HepG2 (cell line): Measurements from ENCODE around the gene DAB1. TPM values are rescaled to one million over a fixed set of nuclear protein-coding genes. Genes with fewer than 3 reads are reported as not detected.

Experiments
- ATAC-seq: fragments of 200-7000 bp; cut with Tn5 transposase; 3 replicates; pipeline ENCODE4 v1.9.1; 2020; ENCODE audit warnings: mild to moderate bottlenecking, moderate library complexity
- BruUV-seq: library from RNA; stranded (reverse); fragments of 400-500 nt; replicated peaks from 2 replicates; lab custom pipeline; 2021; lab: Mats Ljungman, UMichigan
- CTCF ChIA-PET: fragments of 300-600 bp; formaldehyde crosslinking; extraction: SDS; loops from one replicate; lab custom pipeline; 2021; ENCODE audit warnings: low total read pairs, inconsistent platforms, low intra/inter-chr PET ratio; lab: Yijun Ruan, JAX
- POLR2A ChIA-PET: fragments of 350-600 bp; sonication (Branson Sonifier 250); formaldehyde crosslinking; loops from one replicate; lab custom pipeline; 2020; ENCODE audit warnings: antibody characterized with exemption, inconsistent platforms; lab: Yijun Ruan, JAX
- DNase-seq: peaks from one replicate; pipeline ENCODE4 v3.0.0-alpha.2; 2015; ENCODE audit warnings: low spot score
- FAIRE-seq: peaks from 3 replicates; lab custom pipeline; 2011; peaks lifted over from hg19 to GRCh38; lab: Jason Lieb, UNC
- H2AFZ ChIP-seq: one replicate; pipeline ENCODE4 v1.6.1; 2011; ENCODE audit warnings: low read length, inconsistent platforms
- H3K27ac ChIP-seq: fragments of 300-600 bp; 3 replicates; pipeline ENCODE4 v1.8.0; 2011; ENCODE audit warnings: mixed run types, mild to moderate bottlenecking, mixed read lengths, low read length, inconsistent platforms; ENCODE audit not compliant: insufficient read depth; ENCODE audit errors: extremely low read length
- H3K27me3 ChIP-seq, 2 experiments: fragments of 200-600 bp in 1 of 2; 2 replicates in 1 of 2; 3 replicates in 1 of 2; pipeline versions ENCODE4 v1.6.0 to v1.8.0; 2011; ENCODE audit warnings: low read length in 2 of 2, mild to moderate bottlenecking in 2 of 2, moderate library complexity in 2 of 2, inconsistent platforms in 1 of 2; ENCODE audit not compliant: insufficient read depth in 2 of 2, control insufficient read depth in 1 of 2
- H3K36me3 ChIP-seq, 2 experiments: fragments of 200-600 bp in 1 of 2; replicated peaks in 1 of 2; 2 replicates in 1 of 2; 3 replicates in 1 of 2; pipeline versions ENCODE4 v1.5.1 to v1.8.0; 2011; ENCODE audit warnings: low read length in 2 of 2, inconsistent platforms in 1 of 2; ENCODE audit not compliant: insufficient read depth in 2 of 2, control insufficient read depth in 1 of 2
- H3K4me1 ChIP-seq: 2 replicates; pipeline ENCODE4 v1.5.1; 2012; ENCODE audit warnings: low read length, inconsistent platforms; ENCODE audit not compliant: insufficient read depth
- H3K4me2 ChIP-seq: 2 replicates; pipeline ENCODE4 v1.6.0; 2011; ENCODE audit warnings: low read depth, low read length, inconsistent platforms
- H3K4me3 ChIP-seq, 3 experiments: fragments of 200-600 bp in 1 of 3; sonication (generic), shearing (Covaris generic) in 1 of 3; replicated peaks in 1 of 3; 2 replicates each; pipeline ENCODE4 v1.5.1; 2011 to 2016; ENCODE audit warnings: low read length in 3 of 3, inconsistent platforms in 2 of 3, low read depth in 2 of 3, mild to moderate bottlenecking in 2 of 3, control low read depth in 1 of 3, mixed read lengths in 1 of 3; ENCODE audit not compliant: insufficient read depth in 1 of 3
- H3K79me2 ChIP-seq: one replicate; pipeline ENCODE4 v1.6.1; 2011; ENCODE audit warnings: low read length, inconsistent platforms; ENCODE audit not compliant: insufficient read depth
- H3K9ac ChIP-seq: 2 replicates; pipeline ENCODE4 v1.6.0; 2011; ENCODE audit warnings: mild to moderate bottlenecking, low read depth, low read length, inconsistent platforms; ENCODE audit not compliant: insufficient read depth
- H3K9me3 ChIP-seq: 2 replicates; pipeline ENCODE4 v1.5.1; 2012; ENCODE audit warnings: mild to moderate bottlenecking, low read length
- H4K20me1 ChIP-seq: 2 replicates; pipeline ENCODE4 v1.6.0; 2011; ENCODE audit warnings: inconsistent platforms, mild to moderate bottlenecking, low read length, moderate library complexity; ENCODE audit not compliant: insufficient read depth
- EHMT2 ChIP-seq: fragments of 200-600 bp; sonication (generic); IDR thresholded peaks from 2 replicates; pipeline ENCODE4 v1.7.0; 2017; ENCODE audit warnings: antibody characterized with exemption, low read depth, low read length, borderline replicate concordance
- HDAC1 ChIP-seq: sonication (generic); formaldehyde crosslinking; IDR thresholded peaks from 2 replicates; pipeline ENCODE4 v1.5.1; 2020; ENCODE audit warnings: mild to moderate bottlenecking, missing genetic modification reagents
- HMG20B ChIP-seq: conservative IDR thresholded peaks from 2 replicates; pipeline ENCODE4 v1.6.1; 2016; ENCODE audit warnings: missing genetic modification reagents, missing compliant biosample characterization
- MAFK ChIP-seq, 2 experiments: IDR thresholded peaks in 1 of 2; conservative IDR thresholded peaks in 1 of 2; 2 replicates each; pipeline ENCODE4 v1.6.1; 2011; ENCODE audit warnings: improper control_type of control experiment in 2 of 2, low read length in 2 of 2
- POGK ChIP-seq: sonication (generic); formaldehyde crosslinking; conservative IDR thresholded peaks from 2 replicates; pipeline ENCODE4 v1.8.0; 2022; ENCODE audit warnings: mild to moderate bottlenecking, moderate library complexity, missing genetic modification reagents
- RNF219 ChIP-seq: sonication (generic); formaldehyde crosslinking; IDR thresholded peaks from 2 replicates; pipeline ENCODE4 v1.5.0; 2020; ENCODE audit warnings: mild to moderate bottlenecking, missing genetic modification reagents
- SRSF1 ChIP-seq: fragments of 200-400 bp; formaldehyde crosslinking; optimal IDR thresholded peaks from 2 replicates; pipeline ENCODE3; 2017; ENCODE audit warnings: mild to moderate bottlenecking, low read depth, low read length, moderate library complexity
- ZBTB49 ChIP-seq: sonication (generic); formaldehyde crosslinking; IDR thresholded peaks from 2 replicates; pipeline ENCODE4 v1.4.0; 2020; ENCODE audit warnings: missing genetic modification reagents, borderline replicate concordance
- ZNF276 ChIP-seq: sonication (generic); formaldehyde crosslinking; IDR thresholded peaks from 2 replicates; pipeline ENCODE4 v1.4.0; 2020; ENCODE audit warnings: mild to moderate bottlenecking, low read depth, missing genetic modification reagents
- ZNF546 ChIP-seq: sonication (generic); formaldehyde crosslinking; conservative IDR thresholded peaks from 2 replicates; pipeline ENCODE4 v1.8.1; 2023; ENCODE audit warnings: mild to moderate bottlenecking, missing genetic modification reagents
- WGBS: methylation state at CpG from one replicate; pipeline ENCODE4 v1.1.6; 2017; ENCODE audit warnings: low lambda C conversion rate; 5-methylcytosine and 5-hydroxymethylcytosine counted together
- in situ Hi-C: cut with HindIII; loops from 2 replicates; pipeline ENCODE4 v1.10.0; 2017; ENCODE audit warnings: low pct_unique_long_range_greater_than_20kb; ENCODE audit not compliant: extremely low pct_ligation_motif_present
- intact Hi-C: fragments of 100-400 bp; cut with micrococcal nuclease; formaldehyde crosslinking; loops from one replicate; pipeline ENCODE4 v1.10.0; 2022; ENCODE audit not compliant: unreplicated experiment
- polyA plus RNA-seq, 8 experiments: library from polyadenylated mRNA; depleted of rRNA in 3 of 8; stranded (reverse) in 7 of 8; unstranded in 1 of 8; fragments of >200 nt; fragmentation: Illumina TruSeq in 4 of 8; extraction: Trizol in 4 of 8; gene quantifications; 2 replicates each; pipeline versions ENCODE4 v1.2.1 to v1.2.3, GENCODE V29; 2011 to 2016; ENCODE audit warnings: low read depth in 4 of 8, missing spikeins in 1 of 8, mixed read lengths in 1 of 8; ENCODE audit not compliant: insufficient read depth in 1 of 8
- total RNA-seq, 5 experiments: library from RNA; depleted of rRNA; stranded (reverse); fragments of >200 nt; fragmentation: Illumina TruSeq; extraction: Trizol; gene quantifications; 2 replicates each; pipeline ENCODE4 v1.2.3, GENCODE V29; 2016; ENCODE audit warnings: low read depth in 1 of 5

Gene DAB1
- total and polyA plus RNA-seq, 2 of the 13 experiments (the other 11 are each of a cell fraction or from before 2014, with no cell fraction given): 0.04 to 0.13 TPM

GRCh38 chr1:57040811-57041210 lies 383.0 kb downstream of the DAB1 start:
- FAIRE-seq (no peak), DNase-seq (no peak), ATAC-seq (no peak)
- H3K27ac ChIP-seq: no peak overlapping the region
- no peak overlapping the region for H3K9ac ChIP-seq
- no TSS peak for BruUV-seq
- 0 out of 5 replicates have a peak, but pooled peaks cover 0 to 3% of the 10 kb centered on the region in 2 experiments for H3K27me3 ChIP-seq
- POLR2A ChIA-PET: no interaction called here
- no peaks in the 10 kb centered on the region for H3K9me3 ChIP-seq
- CTCF ChIA-PET: no interaction called here
- WGBS: 37% methylated on average over 2 of the region's 2 CpGs
- no peaks in the 10 kb centered on the region for H3K4me1 ChIP-seq
- no peak for TF ChIP-seq HMG20B (CRISPR knock-in tag)
- no peak for TF ChIP-seq EHMT2
- TF ChIP-seq POGK (CRISPR knock-in tag): no peak
- no peak for TF ChIP-seq HDAC1 (CRISPR knock-in tag)
- TF ChIP-seq MAFK (conservative IDR thresholded peaks at IDR 0.05 in 1 of 2, IDR thresholded peaks at IDR 0.05 in 1 of 2; ENCODE audit: low read length in 2 of 2): no peak
- TF ChIP-seq SRSF1: no peak
- TF ChIP-seq ZBTB49 (CRISPR knock-in tag): no peak
- TF ChIP-seq ZNF546 (CRISPR knock-in tag): no peak
- TF ChIP-seq ZNF276 (CRISPR knock-in tag): no peak
- TF ChIP-seq RNF219 (CRISPR knock-in tag): no peak
- H3K79me2 ChIP-seq: no peaks in the 10 kb centered on the region
- H3K4me2 ChIP-seq: no peak overlapping the region
- intact Hi-C loops: no loop called here
- H3K36me3 ChIP-seq: no peaks in the 10 kb centered on the region
- no peak overlapping the region for H2AFZ ChIP-seq
- in situ Hi-C loops: no loop called here
- H3K4me3 ChIP-seq: no peak overlapping the region
- H4K20me1 ChIP-seq: no peaks in the 10 kb centered on the region
